Activated CD4-positive, alpha-beta T cell treated with anti-CD3 and anti-CD28 coated beads for 36 hours (primary cell): Measurements from ENCODE around the gene SEC24A. TPM values are rescaled to one million over a fixed set of nuclear protein-coding genes. Genes with fewer than 3 reads are reported as not detected.
A peak's percentile ranks its signal among the peaks of the same experiment; 100 is the strongest.
"Not testable (repeated sequence)": the region's sequence is repeated elsewhere in the genome, so short reads cannot be mapped to it uniquely, and the experiment has no call there.

Experiments used
- ATAC-seq: fragments of 200-7000 bp; cut with Tn5 transposase; one replicate; pipeline ENCODE4 v1.10.0; 2021; ENCODE audit warnings: mild to moderate bottlenecking, moderate library complexity
- CTCF ChIA-PET: fragments of 350-600 bp; sonication (Branson Sonifier 250); formaldehyde crosslinking; loops from one replicate; lab custom pipeline; 2021; ENCODE audit warnings: antibody characterized with exemption; lab: Charles Lee
- POLR2A ChIA-PET: fragments of 350-600 bp; sonication (Branson Sonifier 250); formaldehyde crosslinking; loops from one replicate; lab custom pipeline; 2021; ENCODE audit warnings: antibody characterized with exemption, inconsistent platforms; lab: Charles Lee
- DNase-seq: peaks from one replicate; pipeline ENCODE4 v3.0.0-alpha.2; 2020
- H3K27ac Mint-ChIP-seq: one replicate; pipeline ENCODE4 v1.8.0; 2021; ENCODE audit warnings: mixed read lengths
- H3K27me3 Mint-ChIP-seq: one replicate; pipeline ENCODE4 v1.8.0; 2021; ENCODE audit warnings: mixed read lengths
- H3K36me3 Mint-ChIP-seq: one replicate; pipeline ENCODE4 v1.8.0; 2021; ENCODE audit warnings: low read depth, mixed read lengths
- H3K4me1 Mint-ChIP-seq: one replicate; pipeline ENCODE4 v1.8.0; 2021; ENCODE audit warnings: mixed read lengths
- H3K4me3 Mint-ChIP-seq: one replicate; pipeline ENCODE4 v1.8.0; 2021; ENCODE audit warnings: mild to moderate bottlenecking, moderate library complexity, mixed read lengths
- H3K9me3 Mint-ChIP-seq: one replicate; pipeline ENCODE4 v1.8.0; 2021; ENCODE audit warnings: low read depth, mixed read lengths
- intact Hi-C, 2 experiments: fragments of 100-400 bp; cut with DNase I in 1 of 2; cut with micrococcal nuclease in 1 of 2; formaldehyde crosslinking; loops; one replicate each; pipeline versions ENCODE4 v1.14.2 to v1.15.1; 2022 to 2024; cut with DNase I, micrococcal nuclease
- total RNA-seq, 2 experiments: library from RNA; stranded (reverse); gene quantifications; one replicate each; pipeline ENCODE4 v1.2.3, GENCODE V29; 2021

The SEC24A gene
- total RNA-seq, result 10 to 100 TPM; 32.2 to 41.3 TPM

GRCh38 chr5:134648425-134649162, at the start of gene SEC24A:
Gene SEC24A (plus strand): TSS chr5:134648785. CDS start chr5:134649077, 292 bp downstream.
- no peaks in the 10 kb centered on the region for H3K27me3 Mint-ChIP-seq
- peaks cover 18% of the 10 kb centered on the region for H3K36me3 Mint-ChIP-seq
- H3K4me3 Mint-ChIP-seq, result peak within 1 kb of the TSS; percentile 87
- H3K4me1 Mint-ChIP-seq, result peaks cover 30% of the 10 kb centered on the region
- ATAC-seq (peak; percentile 88), DNase-seq (peak; percentile 96)
- ChIA-PET CTCF (interaction anchor here (0.6 to 2.7 kb wide), 4 partner anchors 13 to 61 kb away, joined by 4 to 12 read pairs (median 6); no protein-coding TSS in a partner anchor), POLR2A (interaction anchor here (0.6 to 1.4 kb wide), 6 partner anchors 16 to 276 kb away, joined by 3 to 9 read pairs (median 4); partner anchors contain the start of gene SAR1B)
- intact Hi-C loops, result loop anchor here (1.0 to 5.0 kb wide), 16 partner anchors 16 to 644 kb away; partner anchors contain the start of genes DDX46 (in 2 of the 2), SAR1B (in 2 of the 2), UBE2B (in 2 of the 2) and CAMLG (in 1 of the 2)
- peak within 1 kb of the TSS; percentile 99 for H3K27ac Mint-ChIP-seq
- H3K9me3 Mint-ChIP-seq, result no peaks in the 10 kb centered on the region

- H3K27ac Mint-ChIP-seq, H3K4me3 Mint-ChIP-seq, H3K9me3 Mint-ChIP-seq, POLR2A ChIA-PET, DNase-seq, H3K27me3 Mint-ChIP-seq, ATAC-seq: not testable (repeated sequence)
- H3K4me1 Mint-ChIP-seq, result peaks cover 49% of the 10 kb centered on the region
- CTCF ChIA-PET, result interaction anchor here (4.1 kb wide), 1 partner anchor 12 kb away, joined by 34 read pairs; no protein-coding TSS in a partner anchor
- intact Hi-C loops, result loop anchor here in 1 of 2 experiments (5.0 kb wide), 1 partner anchor 137 kb away; the partner anchor contains the start of gene CAMLG
- H3K36me3 Mint-ChIP-seq, result peaks cover 16% of the 10 kb centered on the region
Observed at GRCh38 chr5:134599820-134600219, 48.8 kb upstream of the SEC24A start.

- ChIA-PET CTCF (interaction anchor here (4.1 kb wide), 1 partner anchor 13 kb away, joined by 34 read pairs; no protein-coding TSS in a partner anchor), POLR2A (interaction anchor here (0.7 kb wide), 1 partner anchor 46 kb away, joined by 3 read pairs; no protein-coding TSS in a partner anchor)
- no peaks in the 10 kb centered on the region for H3K27me3 Mint-ChIP-seq
- H3K9me3 Mint-ChIP-seq, result no peaks in the 10 kb centered on the region
- peak overlapping the region; percentile 19 for H3K27ac Mint-ChIP-seq
- H3K36me3 Mint-ChIP-seq, result peaks cover 19% of the 10 kb centered on the region
- intact Hi-C loops, result loop anchor here in 1 of 2 experiments (5.0 kb wide), 1 partner anchor 137 kb away; the partner anchor contains the start of gene CAMLG
- H3K4me1 Mint-ChIP-seq, result peaks cover 48% of the 10 kb centered on the region
- no peak overlapping the region for H3K4me3 Mint-ChIP-seq
- ATAC-seq (no peak), DNase-seq (no peak)
Observed at GRCh38 chr5:134600600-134600999, 48.0 kb upstream of the SEC24A start.

GRCh38 chr5:134603059-134603458, 45.5 kb upstream of the SEC24A start:
- Mint-ChIP-seq H3K4me1 (peaks cover 54% of the 10 kb centered on the region), H3K27ac (peak overlapping the region; percentile 25), H3K27me3 (no peaks in the 10 kb centered on the region), H3K4me3 (peak overlapping the region; percentile 10), H3K36me3 (peaks cover 36% of the 10 kb centered on the region), H3K9me3 (no peaks in the 10 kb centered on the region)
- DNase-seq (no peak), ATAC-seq (peak; percentile 91)
- intact Hi-C loops, result loop anchor here in 1 of 2 experiments (1.0 to 5.0 kb wide), 4 partner anchors 12 to 317 kb away; partner anchors contain the start of genes CAMLG and SEC24A
- CTCF ChIA-PET, result interaction anchor here (0.6 to 4.1 kb wide), 8 partner anchors 11 to 299 kb away, joined by 3 to 34 read pairs (median 3); partner anchors contain the start of genes CDKN2AIPNL and SEC24A
- POLR2A ChIA-PET, result no interaction called here

- Mint-ChIP-seq H3K4me1 (peaks cover 70% of the 10 kb centered on the region), H3K4me3 (no peak overlapping the region), H3K27me3 (no peaks in the 10 kb centered on the region), H3K36me3 (peaks cover 48% of the 10 kb centered on the region), H3K9me3 (no peaks in the 10 kb centered on the region), H3K27ac (peak overlapping the region; percentile 67)
- ChIA-PET CTCF (interaction anchor here (0.8 to 3.2 kb wide), 4 partner anchors 15 to 29 kb away, joined by 3 to 22 read pairs (median 3); no protein-coding TSS in a partner anchor), POLR2A (no interaction called here)
- intact Hi-C loops, result loop anchor here (1.0 to 5.0 kb wide), 4 partner anchors 27 to 300 kb away; partner anchors contain the start of genes CAMLG (in 1 of the 2), PCBD2 (in 1 of the 2), SAR1B (in 1 of the 2) and SEC24A (in 1 of the 2)
- ATAC-seq (peak; percentile 13), DNase-seq (no peak)
Observed at GRCh38 chr5:134604908-134605307, 43.7 kb upstream of the SEC24A start.

- no peak for DNase-seq
- CTCF ChIA-PET, result interaction anchor here (1.2 to 3.2 kb wide), 4 partner anchors 9 to 29 kb away, joined by 3 to 22 read pairs (median 3); no protein-coding TSS in a partner anchor
- Mint-ChIP-seq H3K27me3 (no peaks in the 10 kb centered on the region), H3K36me3 (peaks cover 59% of the 10 kb centered on the region), H3K4me3 (no peak overlapping the region), H3K4me1 (peaks cover 58% of the 10 kb centered on the region), H3K9me3 (no peaks in the 10 kb centered on the region), H3K27ac (no peak overlapping the region)
- POLR2A ChIA-PET, result no interaction called here
- no peak for ATAC-seq
- intact Hi-C loops, result no loop called here
Observed at GRCh38 chr5:134606726-134607125, 41.9 kb upstream of the SEC24A start.

GRCh38 chr5:134608555-134608954, 40.0 kb upstream of the SEC24A start:
- POLR2A ChIA-PET, result interaction anchor here (0.5 to 2.3 kb wide), 6 partner anchors 22 to 329 kb away, joined by 4 to 13 read pairs (median 6); partner anchors contain the start of genes SAR1B and SEC24A
- Mint-ChIP-seq H3K27ac (peak overlapping the region; percentile 94), H3K27me3 (no peaks in the 10 kb centered on the region), H3K4me1 (peaks cover 44% of the 10 kb centered on the region), H3K36me3 (peaks cover 60% of the 10 kb centered on the region), H3K4me3 (peak overlapping the region; percentile 13), H3K9me3 (no peaks in the 10 kb centered on the region)
- intact Hi-C loops, result no loop called here
- DNase-seq, result no peak
- CTCF ChIA-PET, result interaction anchor here (0.7 to 2.6 kb wide), 7 partner anchors 13 to 75 kb away, joined by 3 to 23 read pairs (median 4); no protein-coding TSS in a partner anchor
- peak; percentile 66 for ATAC-seq

- peaks cover 42% of the 10 kb centered on the region for H3K4me1 Mint-ChIP-seq
- peak; percentile 29 for DNase-seq
- peak overlapping the region; percentile 13 for H3K4me3 Mint-ChIP-seq
- CTCF ChIA-PET, result interaction anchor here (0.8 to 2.6 kb wide), 9 partner anchors 13 to 420 kb away, joined by 3 to 23 read pairs (median 4); no protein-coding TSS in a partner anchor
- H3K27ac Mint-ChIP-seq, result peak overlapping the region; percentile 94
- intact Hi-C loops, result loop anchor here in 1 of 2 experiments (1.0 kb wide), 1 partner anchor 39 kb away; the partner anchor contains the start of gene SEC24A
- H3K9me3 Mint-ChIP-seq, result no peaks in the 10 kb centered on the region
- H3K36me3 Mint-ChIP-seq, result peaks cover 54% of the 10 kb centered on the region
- ATAC-seq, result peak; percentile 75
- H3K27me3 Mint-ChIP-seq, result no peaks in the 10 kb centered on the region
- POLR2A ChIA-PET, result interaction anchor here (0.6 to 2.3 kb wide), 7 partner anchors 23 to 383 kb away, joined by 3 to 12 read pairs (median 3); partner anchors contain the start of gene SAR1B
Observed at GRCh38 chr5:134609232-134609851, 39.2 kb upstream of the SEC24A start.

- DNase-seq (no peak), ATAC-seq (no peak)
- CTCF ChIA-PET, result interaction anchor here (0.6 to 1.6 kb wide), 4 partner anchors 20 to 452 kb away, joined by 3 to 5 read pairs (median 4); no protein-coding TSS in a partner anchor
- H3K27me3 Mint-ChIP-seq, result no peaks in the 10 kb centered on the region
- H3K36me3 Mint-ChIP-seq, result peaks cover 51% of the 10 kb centered on the region
- H3K4me3 Mint-ChIP-seq, result no peak overlapping the region
- peaks cover 34% of the 10 kb centered on the region for H3K4me1 Mint-ChIP-seq
- peak overlapping the region; percentile 12 for H3K27ac Mint-ChIP-seq
- POLR2A ChIA-PET, result interaction anchor here (0.6 kb wide), 2 partner anchors 24 to 447 kb away, joined by 3 to 9 read pairs; no protein-coding TSS in a partner anchor
- H3K9me3 Mint-ChIP-seq, result no peaks in the 10 kb centered on the region
- intact Hi-C loops, result no loop called here
Observed at GRCh38 chr5:134610725-134611124, 37.9 kb upstream of the SEC24A start.

GRCh38 chr5:134611515-134611914, 37.1 kb upstream of the SEC24A start:
- Mint-ChIP-seq H3K4me3 (no peak overlapping the region), H3K27ac (peak overlapping the region; percentile 13), H3K4me1 (peaks cover 32% of the 10 kb centered on the region), H3K27me3 (no peaks in the 10 kb centered on the region), H3K9me3 (no peaks in the 10 kb centered on the region), H3K36me3 (peaks cover 49% of the 10 kb centered on the region)
- POLR2A ChIA-PET, result no interaction called here
- CTCF ChIA-PET, result no interaction called here
- no peak for ATAC-seq
- no peak for DNase-seq
- intact Hi-C loops, result no loop called here
